T47D (cell line): ENCODE results near the gene PSMB5.
A peak's percentile ranks its signal among the peaks of the same experiment; 100 is the strongest.

Experiments used
- DNase-seq, 2 experiments: peaks; one replicate each; pipeline versions ENCODE4 v3.0.0 to v3.0.0-alpha.2; 2011 to 2012; ENCODE audit warnings: low read depth in 1 of 2, low spot score in 1 of 2
- JUND ChIP-seq: IDR thresholded peaks from 2 replicates; pipeline ENCODE4 v1.6.1; 2012; ENCODE audit warnings: low read depth
- in situ Hi-C: cut with HindIII; loops from 2 replicates; pipeline ENCODE4 v1.10.0; 2016; ENCODE audit warnings: low sequenced_read_pairs, low pct_unique_long_range_greater_than_20kb

The PSMB5 gene

DNA sequence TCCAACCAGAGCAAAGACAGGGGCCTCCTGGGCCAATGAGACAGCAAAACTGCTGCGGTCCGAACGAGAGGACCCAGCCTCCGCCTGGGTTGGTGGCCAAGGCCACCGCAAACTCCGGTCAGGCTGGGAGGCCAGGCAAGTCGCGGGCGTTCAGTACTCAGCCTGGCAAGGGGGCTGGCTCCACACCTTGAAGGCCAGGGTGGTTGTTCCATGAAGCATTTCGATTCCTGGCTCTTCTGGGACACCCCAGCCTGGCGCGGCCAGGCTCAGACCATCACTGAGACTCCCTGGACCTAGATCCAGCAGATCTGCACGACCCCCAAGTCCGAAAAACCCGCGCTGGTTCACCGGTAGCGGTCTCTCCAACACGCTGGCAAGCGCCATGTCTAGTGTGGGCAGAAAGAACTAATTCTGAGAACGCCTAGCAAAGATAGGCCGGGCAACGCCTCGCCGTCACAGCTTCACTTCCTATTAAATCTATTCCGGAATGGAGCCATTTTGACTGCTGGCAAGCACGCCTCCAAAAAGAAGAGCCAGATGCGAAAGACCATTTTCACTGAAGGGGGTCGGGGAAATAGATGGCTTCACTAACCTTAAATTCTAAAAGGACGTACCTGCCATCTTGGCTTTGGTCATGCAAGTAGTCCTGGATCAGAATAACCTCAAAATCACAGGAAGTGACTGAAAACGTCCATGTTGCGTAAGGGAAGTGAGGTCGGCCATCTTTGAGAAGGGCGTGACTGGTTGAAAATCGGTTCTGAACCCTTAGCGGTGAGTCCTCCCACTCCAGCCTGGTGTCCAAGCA lies at the start of gene PSMB5:
Gene PSMB5 (minus strand): TSS at position 403 of the 805 bp plus-strand sequence. CDS start 19 bp downstream, at position 384.
- DNase-seq = peak; percentile 87 to 95
- in situ Hi-C loops = no loop called here
- TF ChIP-seq JUND = no peak

DNA sequence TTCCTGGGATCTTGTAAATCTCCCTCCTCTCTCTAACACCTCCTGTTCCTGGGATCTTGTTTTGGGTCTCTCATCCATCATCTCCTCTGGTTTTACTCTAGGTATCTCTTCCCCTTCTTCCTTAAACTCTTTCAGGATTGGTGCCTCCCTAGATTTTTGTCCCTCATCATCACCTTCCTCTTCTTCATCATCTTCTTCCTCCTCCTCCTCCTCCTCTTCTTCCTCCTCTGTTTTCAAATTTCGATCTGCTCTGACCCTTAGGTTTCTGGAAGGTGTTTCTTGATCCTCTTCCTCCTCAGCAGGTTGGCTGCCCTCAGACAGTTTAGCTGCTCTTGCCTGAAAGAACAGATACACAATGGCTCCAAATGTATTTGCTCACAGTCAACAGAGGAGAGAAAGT lies 45.8 kb upstream of the PSMB5 start:
- in situ Hi-C loops = no loop called here
- TF ChIP-seq JUND = no peak

DNA sequence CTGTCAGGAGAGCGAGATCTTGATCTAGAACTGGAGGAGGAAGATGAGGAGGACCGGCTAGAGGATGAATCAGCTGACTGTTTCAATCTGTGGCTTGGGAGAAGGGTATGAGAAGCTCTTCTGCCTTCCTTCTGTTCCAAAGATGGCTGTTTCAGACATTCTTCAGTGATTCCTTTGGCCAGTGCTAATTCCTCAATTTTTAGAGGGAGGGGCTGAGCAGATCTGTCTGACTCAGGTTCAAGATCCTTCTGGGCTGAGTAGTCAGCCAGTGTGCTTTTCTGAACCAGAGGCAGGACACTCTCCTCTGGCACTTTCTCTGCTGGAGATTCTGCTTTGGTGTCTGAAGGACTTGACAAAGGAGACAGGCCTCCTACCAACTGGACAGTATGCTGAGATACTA lies 45.0 kb upstream of the PSMB5 start:
- DNase-seq = no peak
- in situ Hi-C loops = no loop called here

More for the DNA sequence above, 45.8 kb upstream of the PSMB5 start:
- DNase-seq = no peak

DNA sequence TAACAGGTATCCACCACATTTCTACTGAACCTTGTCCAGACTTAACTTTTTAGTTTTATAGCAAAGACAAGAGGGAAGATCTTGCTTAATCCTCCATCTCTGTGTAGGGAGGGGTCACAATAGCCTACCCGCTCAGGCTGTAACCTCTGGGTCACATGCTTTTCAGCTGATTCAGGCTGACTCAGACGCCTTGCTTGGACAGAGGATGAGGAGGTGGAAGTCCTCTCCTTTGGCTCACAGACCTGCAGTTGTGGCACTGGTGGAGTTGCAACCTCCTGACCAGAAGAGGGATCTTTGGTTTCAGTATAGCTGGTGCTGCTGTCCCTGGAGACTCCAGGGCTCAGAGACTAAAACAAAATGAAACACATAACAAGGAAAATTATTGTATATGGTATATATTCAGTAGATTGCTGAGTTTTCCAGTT lies 44.0 kb upstream of the PSMB5 start:
- no peak for TF ChIP-seq JUND
- in situ Hi-C loops = no loop called here

More for the DNA sequence above, 45.0 kb upstream of the PSMB5 start:
- no peak for TF ChIP-seq JUND

DNA sequence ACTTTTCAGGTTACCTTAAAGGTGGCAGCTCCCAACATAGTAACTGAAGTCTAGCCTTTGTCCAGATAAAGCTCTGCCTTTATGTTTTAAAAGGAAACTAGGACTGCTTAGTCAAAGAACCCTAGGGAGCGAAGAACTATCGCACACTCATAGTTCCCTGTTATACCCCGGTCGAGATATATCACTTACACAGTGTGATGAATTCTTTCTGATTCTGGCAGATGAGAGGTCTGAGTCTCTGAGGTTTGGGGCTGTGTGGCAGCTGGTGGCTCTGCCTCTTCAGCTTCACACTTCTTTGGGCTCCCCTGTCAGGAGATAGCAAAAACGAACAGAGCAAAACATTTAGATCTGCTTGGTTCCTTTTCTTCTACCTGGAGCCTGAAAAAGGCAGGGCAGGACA lies 43.3 kb upstream of the PSMB5 start:
- no peak for TF ChIP-seq JUND
- in situ Hi-C loops = no loop called here
- DNase-seq = no peak

More for the DNA sequence above, 44.0 kb upstream of the PSMB5 start:
- no peak for DNase-seq

DNA sequence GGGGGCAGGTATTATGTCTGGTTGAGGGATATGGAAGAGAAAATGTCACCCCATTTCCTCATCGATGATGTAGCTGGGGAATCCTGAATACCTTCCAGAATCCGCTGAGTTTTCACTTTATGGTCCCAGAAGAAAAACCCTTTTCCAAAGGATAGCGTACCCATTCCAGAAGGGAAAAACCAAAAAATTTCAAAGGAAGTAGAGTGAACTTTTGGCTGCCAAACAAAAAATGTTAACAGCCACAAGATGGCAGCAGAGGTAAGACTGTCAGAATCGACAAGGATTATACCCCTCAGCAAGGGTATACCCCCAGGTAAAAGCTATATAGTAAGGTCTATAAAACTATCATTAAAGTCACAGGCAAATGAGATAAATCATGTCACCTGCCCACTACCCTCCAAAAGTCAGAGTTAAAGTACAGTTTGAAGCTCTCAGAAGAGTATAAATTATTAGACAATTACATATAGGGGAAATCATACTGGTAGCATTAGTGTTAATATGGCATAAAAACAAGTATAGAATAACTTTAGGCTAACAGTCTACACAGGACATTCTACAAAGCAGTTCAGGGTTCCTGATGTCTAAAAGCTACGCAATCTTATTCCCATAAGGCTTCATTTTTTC lies 42.2 kb upstream of the PSMB5 start:
- in situ Hi-C loops = no loop called here
- peak in 1 of 2 experiments; percentile 30 for DNase-seq
- TF ChIP-seq JUND = no peak

DNA sequence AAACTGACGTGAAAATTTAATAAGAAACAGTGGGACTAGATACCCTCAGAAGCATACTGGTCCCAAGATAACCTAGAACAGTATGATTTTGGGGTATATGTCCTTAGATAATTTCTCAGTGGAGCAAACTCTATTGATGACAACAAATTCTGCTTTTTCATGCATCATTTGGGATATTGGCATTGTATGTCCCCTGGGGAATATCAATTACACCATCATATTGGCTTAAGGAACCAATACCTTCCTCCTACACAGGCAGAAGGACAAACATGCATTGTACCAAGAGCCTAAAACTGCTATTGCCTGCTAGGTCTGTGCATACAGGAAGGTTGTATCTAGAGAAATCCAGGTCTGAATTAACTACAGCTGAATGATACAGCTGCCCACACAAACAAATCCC lies 40.2 kb upstream of the PSMB5 start:
- in situ Hi-C loops = no loop called here
- DNase-seq = no peak
- TF ChIP-seq JUND = no peak

DNA sequence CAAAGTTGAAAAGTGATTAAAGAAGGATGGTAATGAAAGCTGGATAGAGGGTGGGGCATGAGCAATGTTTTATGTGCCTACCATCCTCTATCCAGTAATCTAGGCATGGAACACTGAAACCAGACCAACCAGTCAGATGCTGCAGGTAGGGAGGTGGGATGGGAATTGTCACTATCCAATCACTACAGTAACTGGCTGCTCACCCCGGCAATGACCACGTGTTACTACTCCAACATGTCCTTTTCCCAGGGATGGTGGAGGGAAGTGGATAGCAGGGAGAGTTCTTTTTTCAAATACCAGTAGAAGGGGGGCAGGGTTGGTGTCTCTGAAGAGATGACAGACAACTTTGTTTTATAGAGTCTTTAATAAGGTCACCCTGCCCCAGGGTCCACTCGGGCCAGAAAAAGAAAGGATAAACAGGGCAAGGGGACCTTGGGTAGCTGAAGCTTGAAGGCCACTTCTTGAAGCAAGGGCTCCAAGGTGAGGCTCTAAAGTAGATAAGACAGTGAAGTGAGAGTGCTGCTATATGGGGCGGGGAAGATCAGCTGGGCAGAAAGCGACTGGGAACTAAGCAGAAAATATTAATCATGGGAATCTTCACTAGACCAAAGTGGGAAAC lies 37.3 kb upstream of the PSMB5 start:
- in situ Hi-C loops = no loop called here

DNA sequence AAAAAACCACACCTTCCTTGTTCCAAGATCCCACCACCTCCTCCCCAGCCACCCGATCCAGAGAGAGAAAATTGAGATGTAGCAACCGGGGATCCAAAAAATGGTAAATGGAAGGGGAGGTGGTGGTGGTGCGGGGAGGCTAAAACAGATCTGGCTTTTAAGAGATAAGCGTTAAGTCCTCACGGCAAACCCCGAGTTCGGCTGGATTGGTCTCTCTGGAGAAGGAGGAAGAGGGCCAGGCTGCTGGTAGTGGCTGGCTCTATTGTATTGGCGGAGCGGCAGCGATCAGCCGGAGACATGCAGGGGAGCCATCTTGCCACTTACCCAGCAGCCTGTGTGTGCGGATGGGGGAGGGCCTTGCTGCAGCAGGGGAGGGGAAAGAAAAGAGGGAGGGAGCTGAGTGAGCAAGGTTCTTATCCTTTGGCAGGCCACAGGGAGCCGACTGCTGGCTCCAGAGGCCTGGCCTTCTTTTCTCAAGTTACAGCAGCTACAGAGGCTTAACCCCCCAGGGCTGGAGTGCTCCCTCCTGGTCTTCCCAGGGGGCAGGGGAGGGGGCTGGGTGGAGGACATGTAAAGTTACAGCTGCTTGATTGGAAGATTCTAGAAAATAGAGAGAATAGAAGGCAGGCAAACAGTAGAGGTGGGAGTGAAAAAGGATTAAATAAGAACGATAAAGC lies 36.7 kb upstream of the PSMB5 start:
- in situ Hi-C loops = no loop called here
- DNase-seq = peak in 1 of 2 experiments; percentile 88
- no peak for TF ChIP-seq JUND

More for the DNA sequence above, 37.3 kb upstream of the PSMB5 start:
- DNase-seq = peak in 1 of 2 experiments; percentile 89
- TF ChIP-seq JUND = no peak

DNA sequence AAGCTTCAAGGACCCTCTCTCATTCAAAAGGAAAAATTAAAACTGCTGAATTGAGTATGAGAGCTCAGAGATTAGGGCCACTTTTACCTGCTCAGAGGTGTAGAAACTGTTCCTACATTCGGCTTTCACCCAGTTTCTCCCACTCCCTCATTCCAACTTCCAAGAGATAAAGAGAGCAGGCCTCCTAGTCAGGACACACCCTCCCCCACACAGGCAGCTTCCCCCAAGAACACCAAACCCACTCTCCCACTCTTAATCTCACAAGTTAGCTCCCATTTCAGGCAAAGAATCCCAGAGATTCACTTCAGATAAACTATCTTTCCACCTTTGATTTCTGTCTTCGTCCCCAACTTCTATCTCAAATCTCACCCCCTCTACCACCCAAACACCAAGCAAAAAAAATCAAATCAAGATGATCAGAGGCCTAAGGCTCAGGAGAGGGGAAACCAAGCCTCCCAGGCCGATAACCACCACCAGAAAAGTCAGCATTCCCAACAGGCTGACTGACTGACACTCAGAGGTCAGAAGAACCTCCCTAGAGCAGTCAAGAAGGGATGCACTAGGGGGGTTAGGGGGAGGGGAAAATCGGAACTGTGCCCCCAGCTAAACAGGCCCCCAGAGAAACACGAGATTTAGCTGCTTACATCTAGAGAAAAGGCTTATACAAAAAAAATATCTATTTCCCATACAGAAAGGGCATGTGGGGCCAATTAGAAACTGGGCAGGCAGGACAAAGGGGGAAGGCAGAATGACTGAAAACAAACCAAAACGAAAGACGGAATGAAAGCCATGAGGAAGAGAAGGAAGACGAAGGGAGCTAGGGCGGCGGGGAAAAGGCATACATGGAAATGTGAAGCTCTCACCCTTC lies 35.8 kb upstream of the PSMB5 start:
- TF ChIP-seq JUND = no peak
- in situ Hi-C loops = no loop called here
- no peak for DNase-seq

DNA sequence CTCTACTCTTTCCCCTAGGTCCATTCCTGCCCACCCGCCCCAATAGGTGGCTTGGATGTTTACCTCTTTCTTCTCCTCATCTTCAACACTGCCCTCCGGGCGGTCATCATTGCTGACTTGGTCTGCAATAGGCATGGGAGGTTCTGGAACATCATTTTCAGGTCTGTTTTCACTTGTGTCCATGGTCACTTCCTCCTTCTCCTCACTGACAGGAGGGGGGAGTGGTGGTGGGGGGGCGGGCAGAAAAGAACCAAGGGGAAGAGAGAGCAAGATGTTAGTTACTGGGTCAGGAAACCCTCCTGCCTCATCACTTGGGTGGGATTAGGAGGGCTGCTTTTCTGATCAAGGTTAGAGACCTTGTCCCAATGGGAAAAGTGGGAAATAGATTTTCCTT lies 34.7 kb upstream of the PSMB5 start:
- TF ChIP-seq JUND = no peak
- in situ Hi-C loops = no loop called here
- DNase-seq = no peak
